GM21360 (cell line): ENCODE measurements around the gene PKDREJ.
"Not testable (repeated sequence)": the region's sequence is repeated elsewhere in the genome, so short reads cannot be mapped to it uniquely, and the experiment has no call there.

ENCODE experiments used
- ATAC-seq: cut with Tn5 transposase; IDR thresholded peaks from one replicate; pipeline ENCODE4 v1.9.1; 2021; ENCODE audit warnings: mild to moderate bottlenecking, moderate library complexity; ENCODE audit not compliant: unreplicated experiment

Gene PKDREJ

GRCh38 chr22:46263216-46263590 is at the start of gene PKDREJ:
PKDREJ (minus strand) TSS chr22:46263343; CDS start chr22:46263322, 21 bp downstream.
- ATAC-seq, result no peak

GRCh38 chr22:46312848-46313247 is 49.7 kb upstream of the PKDREJ start:
- ATAC-seq, result not testable (repeated sequence)

GRCh38 chr22:46312056-46312455 is 48.9 kb upstream of the PKDREJ start:
- ATAC-seq, result no peak

- ATAC-seq, result no peak
Measured at GRCh38 chr22:46309526-46310085, 46.5 kb upstream of the PKDREJ start.

GRCh38 chr22:46308283-46308988 is 45.3 kb upstream of the PKDREJ start:
- no peak for ATAC-seq

GRCh38 chr22:46303347-46303965 is 40.3 kb upstream of the PKDREJ start:
- ATAC-seq, result no peak

GRCh38 chr22:46300491-46300890 is 37.3 kb upstream of the PKDREJ start:
- ATAC-seq, result no peak

GRCh38 chr22:46299101-46299500 is 36.0 kb upstream of the PKDREJ start:
- no peak for ATAC-seq

- peak; percentile 12 for ATAC-seq
Measured at GRCh38 chr22:46297151-46297812, 34.1 kb upstream of the PKDREJ start.

- peak; percentile 79 for ATAC-seq
Measured at GRCh38 chr22:46296257-46297150, 33.4 kb upstream of the PKDREJ start, which contains the start of gene GTSE1. GTSE1 (plus strand) TSS chr22:46296870; CDS start chr22:46297401, 531 bp downstream.

GRCh38 chr22:46295277-46295971 is 32.3 kb upstream of the PKDREJ start:
- ATAC-seq, result no peak

- ATAC-seq, result no peak
Measured at GRCh38 chr22:46294784-46295183, 31.6 kb upstream of the PKDREJ start.

- ATAC-seq, result no peak
Measured at GRCh38 chr22:46293577-46294260, 30.6 kb upstream of the PKDREJ start.

GRCh38 chr22:46292732-46293131 is 29.6 kb upstream of the PKDREJ start:
- no peak for ATAC-seq

GRCh38 chr22:46292173-46292572 is 29.0 kb upstream of the PKDREJ start:
- no peak for ATAC-seq

- ATAC-seq, result no peak
Measured at GRCh38 chr22:46290843-46291785, 28.0 kb upstream of the PKDREJ start.

- no peak for ATAC-seq
Measured at GRCh38 chr22:46290121-46290842, 27.1 kb upstream of the PKDREJ start.
